ENCODE results near the gene GNG11.

GRCh38 chr7:93914581-93915066, 6.9 kb upstream of the GNG11 start:
- TF ChIP-seq SIN3A (IDR thresholded peaks at IDR 0.05; ENCODE audit: borderline replicate concordance, insufficient read depth, low read length) (no peak), TAF1 (IDR thresholded peaks at IDR 0.05; ENCODE audit: borderline replicate concordance, insufficient read depth, low read length) (no peak), POLR2AphosphoS5 (IDR thresholded peaks at IDR 0.05; ENCODE audit: low read depth, low read length) (no peak), REST (IDR thresholded peaks at IDR 0.05; ENCODE audit: insufficient read depth in 1 of 2, low read depth in 2 of 2, low read length in 2 of 2) (no peak), FOXP2 (optimal IDR thresholded peaks at IDR 0.05; ENCODE audit: borderline replicate concordance, extremely low read depth, extremely low read length, insufficient read depth) (no peak)
